Superior temporal gyrus (tissue), 1 donor: ENCODE data around the gene DHX9.
"Not testable (repeated sequence)": the region's sequence is repeated elsewhere in the genome, so short reads cannot be mapped to it uniquely, and the experiment has no call there.

Experiments
- DNase-seq: peaks from one replicate; pipeline ENCODE4 v3.0.0-alpha.2; 2016; ENCODE audit errors: extremely low spot score

Gene DHX9

GRCh38 chr1:182888736-182889531 is 49.8 kb downstream of the DHX9 start:
- DNase-seq: no peak

GRCh38 chr1:182889997-182890396 is 50.9 kb downstream of the DHX9 start:
- no peak for DNase-seq

- DNase-seq: no peak
Measured at GRCh38 chr1:182890927-182891610, 51.9 kb downstream of the DHX9 start.

GRCh38 chr1:182897696-182898095 is 58.5 kb downstream of the DHX9 start:
- no peak for DNase-seq

GRCh38 chr1:182901946-182902345 is 62.8 kb downstream of the DHX9 start:
- not testable (repeated sequence) for DNase-seq

GRCh38 chr1:182905321-182905720 is 66.2 kb downstream of the DHX9 start:
- DNase-seq: no peak

- no peak for DNase-seq
Measured at GRCh38 chr1:182909578-182909977, 70.4 kb downstream of the DHX9 start.

- no peak for DNase-seq
Measured at GRCh38 chr1:182910143-182910542, 71.0 kb downstream of the DHX9 start.

GRCh38 chr1:182913401-182913800 is 74.3 kb downstream of the DHX9 start:
- no peak for DNase-seq

GRCh38 chr1:182917378-182917777 is 78.2 kb downstream of the DHX9 start:
- no peak for DNase-seq

GRCh38 chr1:182925661-182926060 is 86.5 kb downstream of the DHX9 start:
- no peak for DNase-seq

GRCh38 chr1:182927693-182928433 is 88.7 kb downstream of the DHX9 start:
- no peak for DNase-seq

- no peak for DNase-seq
Measured at GRCh38 chr1:182930985-182931384, 91.8 kb downstream of the DHX9 start.

GRCh38 chr1:182935716-182936115 is 96.6 kb downstream of the DHX9 start:
- no peak for DNase-seq
